ENCODE results near the gene YIPF7. TPM values are rescaled to one million over a fixed set of nuclear protein-coding genes. Genes with fewer than 3 reads are reported as not detected.

The YIPF7 gene
- total and polyA plus RNA-seq, 9 of the 15 experiments (the other 6 are each of a cell fraction or from before 2014, with no cell fraction given), result 0.14 TPM; not detected in 8

- Histone ChIP-seq H3K4me1 (replicated peaks in 1 of 2; ENCODE audit: control insufficient read depth in 2 of 2, insufficient read depth in 2 of 2, low read length in 2 of 2) (no peaks in the 10 kb centered on the region), H3K27me3 (ENCODE audit: control insufficient read depth in 2 of 2, insufficient read depth in 2 of 2, low read length in 2 of 2) (no peaks in the 10 kb centered on the region), H3K9me1 (ENCODE audit: control insufficient read depth, insufficient read depth, low read length) (no peaks in the 10 kb centered on the region), H3K9me3 (replicated peaks; ENCODE audit: control insufficient read depth, insufficient read depth, low read depth, low read length) (no peaks in the 10 kb centered on the region), H2AFZ (ENCODE audit: low read depth, low read length) (no peak overlapping the region), H3K36me3 (ENCODE audit: control insufficient read depth, insufficient read depth, low read length) (no peaks in the 10 kb centered on the region), H3K9ac (ENCODE audit: insufficient read depth in 1 of 2, low read depth in 2 of 2, low read length in 2 of 2) (no peak overlapping the region), H3K27ac (ENCODE audit: extremely low read depth, low read depth, low read length) (no peak overlapping the region), H3K4me2 (ENCODE audit: insufficient read depth, low read length) (no peak overlapping the region), H3K4me3 (no peak overlapping the region), H4K20me1 (replicated peaks; ENCODE audit: control insufficient read depth, insufficient read depth, low read length) (no peaks in the 10 kb centered on the region), H3K79me2 (ENCODE audit: control insufficient read depth, insufficient read depth, low read length) (no peaks in the 10 kb centered on the region)
- FAIRE-seq, result no peak
- no TSS peak for BruUV-seq (replicated peaks)
- intact Hi-C loops (cut with micrococcal nuclease), result no loop called here
- ChIA-PET POLR2A (no interaction called here), CTCF (ENCODE audit: low intra/inter-chr PET ratio) (no interaction called here)
- 0% methylated on average over 1 of the region's 1 CpG for WGBS (ENCODE audit: insufficient coverage, low coverage, missing lambda C conversion rate)
- no peak for TF ChIP-seq IRF9 (tag; IDR thresholded peaks at IDR 0.05)
- no peak for TF ChIP-seq ESRRB (CRISPR knock-in tag; IDR thresholded peaks at IDR 0.05; ENCODE audit: borderline replicate concordance)
- no peak for DNase-seq (ENCODE audit: extremely low read depth in 1 of 4, low spot score in 3 of 4)
- in situ Hi-C loops (cut with MboI), result no loop called here
- no peak for ATAC-seq
Observed at GRCh38 chr4:44616621-44617020, 34.8 kb downstream of the YIPF7 start.

GRCh38 chr4:44583393-44583792 is 68.0 kb downstream of the YIPF7 start:
- intact Hi-C loops (cut with micrococcal nuclease) (no loop called here), in situ Hi-C loops (cut with MboI) (no loop called here)
- BruUV-seq (replicated peaks), result no TSS peak
- Histone ChIP-seq H3K9me3 (replicated peaks; ENCODE audit: control insufficient read depth, insufficient read depth, low read depth, low read length) (no peaks in the 10 kb centered on the region; the same call in 1 of the 2 replicates), H3K79me2 (ENCODE audit: control insufficient read depth, insufficient read depth, low read length) (no peaks in the 10 kb centered on the region), H3K36me3 (ENCODE audit: control insufficient read depth, insufficient read depth, low read length) (no peaks in the 10 kb centered on the region), H2AFZ (ENCODE audit: low read depth, low read length) (no peak overlapping the region), H3K4me2 (ENCODE audit: insufficient read depth, low read length) (no peak overlapping the region), H3K27ac (ENCODE audit: extremely low read depth, low read depth, low read length) (no peak overlapping the region), H4K20me1 (replicated peaks; ENCODE audit: control insufficient read depth, insufficient read depth, low read length) (no peaks in the 10 kb centered on the region), H3K9me1 (ENCODE audit: control insufficient read depth, insufficient read depth, low read length) (no peaks in the 10 kb centered on the region), H3K4me3 (no peak overlapping the region), H3K4me1 (replicated peaks in 1 of 2; ENCODE audit: control insufficient read depth in 2 of 2, insufficient read depth in 2 of 2, low read length in 2 of 2) (no peaks in the 10 kb centered on the region), H3K9ac (ENCODE audit: insufficient read depth in 1 of 2, low read depth in 2 of 2, low read length in 2 of 2) (no peak overlapping the region), H3K27me3 (ENCODE audit: control insufficient read depth in 2 of 2, insufficient read depth in 2 of 2, low read length in 2 of 2) (no peaks in the 10 kb centered on the region)
- WGBS (ENCODE audit: insufficient coverage, low coverage, missing lambda C conversion rate), result 3% methylated on average over 3 of the region's 3 CpGs
- no peak for ATAC-seq
- CTCF ChIA-PET (ENCODE audit: low intra/inter-chr PET ratio), result no interaction called here
- no peak for FAIRE-seq
- peak in 1 of 4 experiments; percentile 0 for DNase-seq (ENCODE audit: extremely low read depth in 1 of 4, low spot score in 3 of 4)
- POLR2A ChIA-PET, result interaction anchor here (0.6 kb wide), 2 partner anchors 8 to 732 kb away, joined by 3 read pairs; no protein-coding TSS in a partner anchor
- TF ChIP-seq IRF2 (CRISPR knock-in tag; IDR thresholded peaks at IDR 0.05), result no peak
- no peak for TF ChIP-seq CTCFL (IDR thresholded peaks at IDR 0.05; ENCODE audit: borderline replicate concordance, insufficient read depth, low read depth, low read length, poor library complexity, severe bottlenecking)
- TF ChIP-seq RAD51 (IDR thresholded peaks at IDR 0.05; ENCODE audit: borderline replicate concordance, low read depth), result no peak
- TF ChIP-seq EP300 (IDR thresholded peaks at IDR 0.05; ENCODE audit: low read length), result no peak
- TF ChIP-seq CCNT2 (IDR thresholded peaks at IDR 0.05; ENCODE audit: borderline replicate concordance, extremely low read depth, insufficient read length, low read depth, low read length), result no peak
- no peak for TF ChIP-seq HMG20B (CRISPR knock-in tag; IDR thresholded peaks at IDR 0.05)
- TF ChIP-seq KLF6 (CRISPR knock-in tag; IDR thresholded peaks at IDR 0.05; ENCODE audit: borderline replicate concordance), result no peak
- TF ChIP-seq ATF4 (CRISPR knock-in tag; IDR thresholded peaks at IDR 0.05), result no peak
- no peak for TF ChIP-seq HDAC3 (IDR thresholded peaks at IDR 0.05; ENCODE audit: borderline replicate concordance, partially characterized antibody)
- no peak for TF ChIP-seq CBFA2T3 (IDR thresholded peaks at IDR 0.05)
